ENCODE data around the gene STK25. TPM values are rescaled to one million over a fixed set of nuclear protein-coding genes. Genes with fewer than 3 reads are reported as not detected.

The STK25 gene
- total and polyA plus RNA-seq, 9 donors: 71.1 to 150 (median 108) TPM

DNA sequence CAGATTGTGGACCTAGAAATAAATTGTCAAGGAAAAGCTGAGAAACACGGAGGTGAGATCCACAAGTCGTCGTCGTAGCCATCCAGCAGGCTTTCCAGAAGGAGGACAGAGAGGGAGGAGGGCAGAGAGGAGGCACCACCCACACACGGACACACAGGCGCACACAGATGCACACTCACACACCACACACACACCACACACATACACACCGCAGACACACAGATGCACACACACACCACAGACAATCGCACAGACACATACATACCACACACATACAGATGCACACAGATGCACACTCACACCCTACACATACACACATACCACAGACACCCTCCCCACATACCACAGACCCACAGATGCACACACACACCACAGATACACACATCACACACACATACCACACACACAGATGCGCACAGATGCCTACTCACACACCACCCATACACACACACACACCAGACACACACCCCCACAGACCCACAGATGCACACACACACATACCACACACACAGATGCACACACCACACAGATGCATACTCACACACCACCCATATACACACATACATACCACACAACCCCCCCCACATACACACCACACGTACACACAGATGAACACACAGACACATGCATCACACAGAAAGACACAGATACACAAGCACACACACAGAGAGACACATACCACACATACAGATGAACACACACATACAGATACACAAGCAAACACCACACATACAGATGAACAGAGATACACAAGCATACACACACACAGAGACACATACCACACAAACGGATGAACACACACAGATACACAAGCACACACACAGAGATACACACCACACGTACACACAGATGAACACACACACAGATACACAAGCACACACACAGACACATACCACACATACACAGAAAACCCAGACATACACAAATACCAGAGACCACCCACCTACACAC, 37.4 kb upstream of the STK25 start:
- Histone ChIP-seq H3K4me3 (no peak overlapping the region), H3K9me3 (no peaks in the 10 kb centered on the region), H3K36me3 (no peaks in the 10 kb centered on the region), H3K4me1 (ENCODE audit: insufficient read depth) (peaks cover 18% of the 10 kb centered on the region), H3K27ac (no peak overlapping the region), H3K27me3 (no peaks in the 10 kb centered on the region)
- no peak for DNase-seq
- WGBS, 3 donors: 44 to 53% (median 48%) methylated on average over 12 of the region's 12 CpGs
- TF ChIP-seq EP300 (IDR thresholded peaks at IDR 0.05) (no peak), POLR2A (IDR thresholded peaks at IDR 0.05) (no peak)
- TF ChIP-seq, protein P1, sequence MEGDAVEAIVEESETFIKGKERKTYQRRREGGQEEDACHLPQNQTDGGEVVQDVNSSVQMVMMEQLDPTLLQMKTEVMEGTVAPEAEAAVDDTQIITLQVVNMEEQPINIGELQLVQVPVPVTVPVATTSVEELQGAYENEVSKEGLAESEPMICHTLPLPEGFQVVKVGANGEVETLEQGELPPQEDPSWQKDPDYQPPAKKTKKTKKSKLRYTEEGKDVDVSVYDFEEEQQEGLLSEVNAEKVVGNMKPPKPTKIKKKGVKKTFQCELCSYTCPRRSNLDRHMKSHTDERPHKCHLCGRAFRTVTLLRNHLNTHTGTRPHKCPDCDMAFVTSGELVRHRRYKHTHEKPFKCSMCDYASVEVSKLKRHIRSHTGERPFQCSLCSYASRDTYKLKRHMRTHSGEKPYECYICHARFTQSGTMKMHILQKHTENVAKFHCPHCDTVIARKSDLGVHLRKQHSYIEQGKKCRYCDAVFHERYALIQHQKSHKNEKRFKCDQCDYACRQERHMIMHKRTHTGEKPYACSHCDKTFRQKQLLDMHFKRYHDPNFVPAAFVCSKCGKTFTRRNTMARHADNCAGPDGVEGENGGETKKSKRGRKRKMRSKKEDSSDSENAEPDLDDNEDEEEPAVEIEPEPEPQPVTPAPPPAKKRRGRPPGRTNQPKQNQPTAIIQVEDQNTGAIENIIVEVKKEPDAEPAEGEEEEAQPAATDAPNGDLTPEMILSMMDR (IDR thresholded peaks at IDR 0.05): no peak
- intact Hi-C loops (cut with DNase I): no loop called here

DNA sequence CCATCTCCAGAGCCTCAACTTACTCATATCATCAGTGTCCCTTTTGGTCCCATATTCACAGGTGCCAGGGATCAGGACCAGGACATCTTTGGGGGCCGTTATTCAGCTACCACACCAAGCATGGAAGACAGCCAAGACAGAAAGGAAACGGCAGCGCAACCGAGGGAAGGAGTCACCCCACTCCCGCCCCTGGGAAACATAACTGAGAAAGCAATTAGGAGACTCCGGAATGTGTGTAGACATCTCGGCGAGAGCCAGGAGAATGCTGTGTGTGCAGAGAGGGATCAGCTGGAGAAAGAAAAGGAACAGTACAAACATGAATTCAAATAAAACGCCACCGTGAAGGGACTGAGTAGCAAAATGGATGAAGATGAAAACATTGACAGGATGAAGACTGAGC, 36.7 kb upstream of the STK25 start:
- H3K9me3 ChIP-seq: no peaks in the 10 kb centered on the region
- intact Hi-C loops (cut with DNase I): no loop called here
- H3K36me3 ChIP-seq: no peaks in the 10 kb centered on the region
- no peak overlapping the region for H3K4me3 ChIP-seq
- no peak overlapping the region for H3K27ac ChIP-seq
- no peaks in the 10 kb centered on the region for H3K27me3 ChIP-seq
- TF ChIP-seq, protein P1 (IDR thresholded peaks at IDR 0.05): no peak
- no peak for TF ChIP-seq POLR2A (IDR thresholded peaks at IDR 0.05)
- no peak for TF ChIP-seq EP300 (IDR thresholded peaks at IDR 0.05)
- peaks cover 18% of the 10 kb centered on the region for H3K4me1 ChIP-seq (ENCODE audit: insufficient read depth)
- 9 to 12% (median 12%) methylated on average over 10 of the region's 10 CpGs for WGBS, 3 donors
- DNase-seq: no peak

DNA sequence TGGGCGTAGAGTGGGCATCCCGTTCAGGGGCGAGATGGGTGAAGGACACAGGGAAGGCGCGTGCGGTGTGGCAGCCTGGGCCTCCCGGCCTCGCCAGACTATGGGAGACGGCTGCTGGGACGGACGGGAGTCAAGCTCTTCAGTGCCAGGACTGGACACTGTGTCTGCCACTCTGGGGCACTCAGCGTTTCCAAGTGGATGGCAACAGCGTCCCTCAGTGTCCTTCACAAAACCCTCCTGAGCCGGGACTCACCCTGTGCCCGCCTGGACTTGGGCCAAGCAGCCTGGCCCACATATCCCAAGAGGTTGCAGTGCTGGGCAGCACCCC, 33.9 kb upstream of the STK25 start:
- Histone ChIP-seq H3K9me3 (no peaks in the 10 kb centered on the region), H3K27me3 (no peaks in the 10 kb centered on the region), H3K4me3 (no peak overlapping the region), H3K36me3 (no peaks in the 10 kb centered on the region), H3K27ac (no peak overlapping the region), H3K4me1 (ENCODE audit: insufficient read depth) (peaks cover 14% of the 10 kb centered on the region)
- TF ChIP-seq POLR2A (IDR thresholded peaks at IDR 0.05) (no peak), EP300 (IDR thresholded peaks at IDR 0.05) (no peak)
- TF ChIP-seq, protein P1 (IDR thresholded peaks at IDR 0.05): no peak
- intact Hi-C loops (cut with DNase I): no loop called here
- 48 to 76% (median 64%) methylated on average over 15 of the region's 15 CpGs for WGBS, 3 donors
- no peak for DNase-seq

DNA sequence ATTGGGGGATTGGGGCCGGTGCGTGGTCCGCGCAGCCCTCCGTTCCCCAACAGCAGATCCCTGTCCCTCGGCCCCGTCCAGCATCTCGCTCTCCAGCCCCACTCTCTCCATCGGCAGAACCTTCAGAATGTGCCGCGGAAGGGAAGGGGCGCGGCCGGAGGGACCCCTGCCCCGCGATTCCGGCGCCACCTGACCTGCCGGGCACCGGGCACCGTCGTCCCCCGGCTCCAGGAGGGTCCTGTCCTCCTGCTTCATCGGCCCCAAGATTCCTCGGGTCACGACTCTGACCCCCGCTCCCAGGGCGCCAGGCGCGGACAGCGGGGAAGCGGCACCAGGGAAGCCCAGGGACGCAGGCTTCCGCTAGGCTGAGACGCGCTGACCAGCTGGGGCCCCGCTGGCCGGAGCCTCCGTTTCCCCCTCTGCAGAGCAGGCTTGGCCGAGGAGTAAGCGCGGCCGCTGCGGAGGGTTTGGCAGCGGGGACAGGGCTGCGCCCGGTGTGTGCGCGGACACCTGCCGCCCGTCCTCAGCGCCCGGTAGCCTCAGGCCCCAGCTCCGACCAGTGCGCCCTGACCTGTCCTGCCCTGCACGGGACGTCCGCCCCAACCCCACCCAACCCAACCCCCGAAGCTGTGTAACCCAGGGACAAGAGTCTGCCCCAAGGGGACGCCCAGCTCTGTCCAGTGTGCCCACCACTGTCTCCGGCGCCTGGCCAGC, 33.3 kb upstream of the STK25 start:
- Histone ChIP-seq H3K36me3 (no peaks in the 10 kb centered on the region), H3K4me1 (ENCODE audit: insufficient read depth) (peaks cover 8% of the 10 kb centered on the region), H3K27ac (no peak overlapping the region), H3K9me3 (no peaks in the 10 kb centered on the region), H3K4me3 (peak overlapping the region; percentile 11), H3K27me3 (no peaks in the 10 kb centered on the region)
- TF ChIP-seq, protein P1 (IDR thresholded peaks at IDR 0.05): no peak
- TF ChIP-seq EP300 (IDR thresholded peaks at IDR 0.05): no peak
- TF ChIP-seq POLR2A (IDR thresholded peaks at IDR 0.05): no peak
- DNase-seq: no peak
- WGBS, 3 donors: 6 to 13% (median 12%) methylated on average over 47 to 62 of the region's 62 CpGs
- intact Hi-C loops (cut with DNase I): no loop called here

Measured in ovary (tissue), 9 donors.